Mesenteric fat pad (tissue), 1 donor: ENCODE data around the gene KRTAP4-16. TPM values are rescaled to one million over a fixed set of nuclear protein-coding genes. Genes with fewer than 3 reads are reported as not detected.
"Not testable (repeated sequence)": the region's sequence is repeated elsewhere in the genome, so short reads cannot be mapped to it uniquely, and the experiment has no call there.

Source experiments
- DNase-seq: peaks from one replicate; pipeline ENCODE4 v3.0.0-alpha.2; 2020; ENCODE audit warnings: low spot score
- long read RNA-seq: library from polyadenylated mRNA; unstranded; transcript quantifications from one replicate; pipeline ENCODE4 v2.0.0, GENCODE V29; 2020
- total RNA-seq: library from RNA; stranded (reverse); fragmentation: NEBNext Ultra II Directional; extraction: Animal tissue kit (Norgen Biotek cat#: 25700); gene quantifications from one replicate; pipeline ENCODE4 v1.2.1, GENCODE V29; 2021
- donor health status: DM: yes; HTN: yes; CAD: no.

The KRTAP4-16 gene
- not detected for total RNA-seq
- long read RNA-seq: 0 reads

DNA sequence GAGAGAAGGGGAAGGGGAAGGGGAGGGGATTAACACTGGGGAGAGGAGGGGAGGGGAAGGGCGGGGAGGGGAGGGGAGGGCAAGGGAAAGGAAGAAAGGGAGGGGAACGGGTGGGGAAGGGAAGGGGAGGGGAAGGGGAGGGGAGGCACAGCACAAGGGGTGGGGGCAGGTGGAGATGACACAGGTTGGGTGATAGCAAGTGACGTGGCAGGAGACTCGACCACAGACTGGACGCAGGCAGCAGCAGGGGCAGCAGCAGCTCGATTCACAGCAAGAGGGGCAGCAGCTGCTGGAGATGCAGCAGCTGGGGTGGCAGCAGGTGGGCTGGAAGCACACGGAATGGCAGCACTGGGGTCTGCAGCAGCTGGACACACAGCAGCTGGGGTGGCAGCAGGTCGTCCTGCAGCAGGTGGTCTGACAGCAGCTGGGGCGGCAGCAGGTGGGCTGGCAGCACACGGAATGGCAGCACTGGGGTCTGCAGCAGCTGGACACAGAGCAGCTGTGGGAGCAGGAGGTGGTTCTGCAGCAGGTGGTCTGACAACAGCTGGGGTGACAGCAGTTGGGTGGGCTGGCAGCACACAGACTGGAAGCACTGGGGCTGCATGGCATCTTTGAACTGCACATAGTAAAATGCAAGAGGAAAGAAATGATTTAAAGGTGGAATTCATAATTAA, at the start of gene KRTAP4-16:
KRTAP4-16 (minus strand) TSS at position 624 of the 674 bp plus-strand sequence; CDS start at position 624, 0 bp downstream.
- no peak for DNase-seq

DNA sequence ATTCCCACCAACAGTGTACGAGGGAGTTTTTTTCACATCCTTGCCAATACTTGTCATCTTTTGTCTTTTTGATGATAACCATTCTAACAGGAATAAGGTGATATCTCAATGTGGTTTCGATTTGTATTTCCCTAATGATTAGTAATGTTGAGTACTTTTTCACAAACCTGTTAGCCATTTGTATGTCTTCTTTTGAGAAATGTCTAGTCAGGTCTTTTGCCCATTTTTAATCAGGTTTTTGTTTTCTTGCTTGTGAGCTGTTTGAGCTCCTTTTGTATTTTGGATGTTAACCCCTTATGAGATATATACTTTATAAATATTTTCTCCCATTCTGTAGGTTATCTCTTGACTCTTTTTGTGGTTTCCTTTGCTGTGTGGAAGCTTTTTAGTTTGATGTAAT, 49.5 kb upstream of the KRTAP4-16 start:
- no peak for DNase-seq

DNA sequence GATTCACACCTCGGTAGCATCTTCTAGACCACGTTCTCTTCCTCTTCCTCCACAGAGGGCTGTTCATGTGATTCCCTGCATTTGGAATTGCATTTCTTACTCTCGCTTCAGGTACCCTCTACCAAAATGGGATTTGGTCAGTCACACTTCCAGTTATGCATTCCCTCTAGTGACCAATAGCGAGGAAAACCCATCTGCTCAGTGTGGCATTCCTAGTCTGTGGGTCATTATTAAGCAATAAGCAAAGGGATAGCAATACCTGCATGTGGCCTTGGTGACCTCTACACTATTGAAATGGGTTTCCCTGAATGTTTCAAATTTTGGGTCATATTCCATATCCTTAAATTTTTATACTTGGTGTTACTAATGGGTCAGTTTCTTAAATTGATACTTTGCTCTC, 48.0 kb upstream of the KRTAP4-16 start:
- no peak for DNase-seq

DNA sequence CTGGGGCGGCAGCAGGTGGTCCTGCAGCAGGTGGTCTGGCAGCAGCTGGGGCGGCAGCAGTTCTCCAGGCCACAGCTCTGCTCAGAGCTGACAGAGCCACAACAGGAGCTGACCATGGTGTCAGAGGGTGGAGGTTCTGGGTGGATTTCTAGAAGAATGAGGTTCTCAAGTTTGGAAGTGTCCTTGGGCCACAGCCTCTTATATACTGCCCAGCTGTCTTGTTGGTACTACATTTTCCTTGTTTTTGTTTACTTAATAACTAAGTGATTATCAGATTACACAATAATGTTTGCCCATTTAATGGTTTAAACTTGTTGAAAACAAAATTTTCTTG, 47.6 kb upstream of the KRTAP4-16 start, which contains the start of gene KRTAP4-5:
KRTAP4-5 (minus strand) TSS at position 174 of the 334 bp plus-strand sequence; CDS start at position 116, 58 bp downstream.
- no peak for DNase-seq

DNA sequence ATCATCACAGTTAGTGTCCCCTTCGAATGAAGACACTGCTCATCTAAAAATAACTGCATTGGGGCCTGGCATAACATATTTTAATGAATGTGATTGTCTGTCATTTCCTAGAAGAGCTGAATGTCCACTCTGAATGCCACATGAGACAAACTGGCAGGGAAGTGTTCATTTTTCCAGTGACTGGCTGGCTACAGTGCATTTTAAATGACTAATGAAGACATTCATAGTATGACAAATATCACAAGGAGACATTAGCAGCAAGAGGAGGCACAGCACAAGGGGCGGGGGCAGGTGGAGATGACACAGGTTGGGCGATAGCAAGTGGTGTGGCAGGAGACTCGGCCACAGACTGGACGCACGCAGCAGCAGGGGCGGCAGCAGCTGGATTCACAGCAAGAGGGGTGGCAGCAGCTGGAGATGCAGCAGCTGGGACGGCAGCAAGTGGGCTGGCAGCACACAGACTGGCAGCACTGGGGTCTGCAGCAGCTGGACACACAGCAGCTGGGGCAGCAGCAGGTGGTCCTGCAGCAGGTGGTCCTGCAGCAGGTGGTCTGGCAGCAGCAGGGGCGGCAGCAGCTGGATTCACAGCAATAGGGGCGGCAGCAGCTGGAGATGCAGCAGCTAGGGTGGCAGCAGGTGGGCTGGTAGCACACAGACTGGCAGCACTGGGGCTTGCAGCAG, 47.1 kb upstream of the KRTAP4-16 start:
- not testable (repeated sequence) for DNase-seq

DNA sequence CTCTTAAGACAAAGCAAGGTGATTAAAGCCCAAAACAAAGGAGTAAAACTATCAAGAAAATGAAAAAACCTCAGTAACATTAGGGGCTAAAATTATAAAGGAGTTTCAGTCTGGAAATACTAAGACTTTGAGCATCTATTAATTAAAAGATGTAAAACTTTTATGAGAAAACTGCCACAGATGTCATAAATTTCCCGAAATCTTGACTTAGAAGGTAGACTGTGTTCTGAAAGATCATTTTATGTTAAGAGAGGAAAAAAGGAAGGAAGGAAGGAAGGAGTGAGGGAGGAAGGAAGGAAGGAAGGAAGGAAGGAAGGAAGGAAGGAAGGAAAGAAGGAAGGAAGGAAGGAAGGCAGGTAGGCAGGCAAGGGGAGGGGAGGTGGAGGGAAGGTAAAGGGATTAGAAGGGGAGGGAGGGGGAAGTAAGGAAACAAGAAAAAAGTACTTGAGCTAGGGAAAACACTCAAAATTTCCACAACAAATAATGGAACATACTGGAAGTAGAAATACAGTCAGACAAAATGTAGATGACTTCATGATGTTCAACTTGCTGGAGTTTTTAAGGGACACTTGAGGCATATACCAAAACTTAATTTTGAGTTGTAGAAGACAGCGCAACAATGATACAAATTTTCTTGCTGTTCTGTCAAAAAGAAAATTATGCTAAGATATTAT, 45.7 kb upstream of the KRTAP4-16 start:
- no peak for DNase-seq

DNA sequence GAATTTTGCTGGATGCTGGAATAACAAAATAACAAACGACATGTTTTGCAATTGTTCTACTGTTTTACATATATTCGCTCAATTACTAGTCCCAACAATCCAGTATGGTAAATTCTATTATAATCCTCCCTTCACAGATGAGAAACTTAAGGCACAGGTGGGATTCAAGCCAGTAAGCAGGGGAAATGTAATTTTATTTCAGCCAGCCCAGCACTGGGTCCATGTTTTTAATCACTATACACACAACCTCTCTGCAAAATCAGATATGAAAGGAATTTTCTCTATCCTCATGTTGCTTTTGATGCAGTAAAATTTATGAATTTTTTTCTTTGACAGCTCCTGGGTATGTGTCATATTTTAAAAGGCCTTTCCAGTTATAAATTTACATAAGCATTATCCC, 43.3 kb upstream of the KRTAP4-16 start:
- DNase-seq: no peak

DNA sequence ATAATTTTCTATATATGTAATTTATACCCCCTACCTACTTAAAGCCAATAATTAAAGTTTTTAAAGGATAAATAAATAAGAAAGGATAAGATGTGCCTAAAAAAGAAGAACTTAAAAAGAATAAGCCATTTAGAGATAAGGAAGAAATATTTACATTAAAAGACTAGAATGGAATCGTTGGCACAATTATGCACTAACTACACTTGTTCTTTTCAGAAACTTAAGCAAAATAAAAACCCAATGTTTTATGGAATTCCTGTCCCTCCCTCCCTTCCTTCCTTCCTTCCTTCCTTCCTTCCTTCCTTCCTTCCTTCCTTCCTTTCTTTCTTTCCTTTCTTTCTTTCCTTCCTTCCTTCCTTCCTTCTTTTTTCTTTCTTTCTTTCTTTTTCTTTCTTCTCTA, 42.8 kb upstream of the KRTAP4-16 start:
- no peak for DNase-seq

DNA sequence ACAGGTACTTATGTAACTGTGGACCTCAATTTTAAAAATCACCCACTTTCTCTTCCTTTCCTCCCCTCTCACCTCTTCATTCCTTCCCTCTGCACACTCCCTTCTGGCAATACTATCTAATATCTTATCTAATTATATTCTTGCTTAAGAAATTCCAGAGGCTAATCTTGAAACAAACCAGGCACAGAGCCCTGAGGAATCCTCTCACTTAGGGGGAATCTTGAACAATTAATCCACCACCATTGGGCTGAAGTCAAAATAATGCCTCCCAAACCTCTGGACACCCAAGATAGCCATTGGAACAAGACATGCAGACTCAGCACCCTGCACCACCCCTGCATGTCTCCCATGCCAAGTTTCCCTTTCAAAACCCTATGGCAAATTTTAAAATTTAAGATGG, 39.4 kb upstream of the KRTAP4-16 start:
- no peak for DNase-seq

DNA sequence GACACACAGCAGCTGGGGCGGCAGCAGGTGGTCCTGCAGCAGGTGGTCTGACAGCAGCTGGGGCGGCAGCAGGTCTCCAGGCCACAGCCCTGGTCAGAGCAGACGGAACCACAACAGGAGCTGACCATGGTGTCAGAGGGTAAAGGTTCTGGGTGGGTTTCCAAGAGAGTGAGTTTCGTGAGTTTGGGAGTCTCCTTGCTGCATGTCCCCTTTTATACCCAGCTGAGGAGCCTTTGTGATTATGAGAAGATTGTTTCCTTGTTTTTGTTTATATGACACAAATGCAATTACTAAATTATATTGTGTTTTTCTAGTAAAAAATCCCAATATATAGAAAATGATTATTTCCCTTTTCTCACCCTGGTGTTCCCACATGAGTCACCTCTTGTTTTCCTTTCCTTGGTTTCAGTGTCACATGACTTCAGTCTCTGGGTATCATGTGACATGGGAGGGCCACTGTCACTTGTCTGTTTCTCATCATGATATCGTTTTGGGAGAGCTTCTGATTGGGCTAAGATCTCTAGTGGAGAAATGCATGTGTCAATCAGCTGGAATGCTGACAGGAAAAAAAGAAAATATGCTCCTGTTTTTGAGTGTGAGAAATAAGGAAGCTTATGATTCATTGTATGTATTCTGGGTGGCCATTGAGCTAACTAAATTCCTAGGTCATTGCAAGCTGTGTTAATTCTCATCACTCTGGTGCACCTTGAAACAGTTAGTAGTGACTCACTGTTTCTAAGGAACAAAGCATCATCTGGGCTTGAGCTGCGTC, 38.5 kb upstream of the KRTAP4-16 start, which contains the start of gene KRTAP4-6:
KRTAP4-6 (minus strand) TSS at position 185 of the 772 bp plus-strand sequence; CDS start at position 128, 57 bp downstream.
- no peak for DNase-seq

DNA sequence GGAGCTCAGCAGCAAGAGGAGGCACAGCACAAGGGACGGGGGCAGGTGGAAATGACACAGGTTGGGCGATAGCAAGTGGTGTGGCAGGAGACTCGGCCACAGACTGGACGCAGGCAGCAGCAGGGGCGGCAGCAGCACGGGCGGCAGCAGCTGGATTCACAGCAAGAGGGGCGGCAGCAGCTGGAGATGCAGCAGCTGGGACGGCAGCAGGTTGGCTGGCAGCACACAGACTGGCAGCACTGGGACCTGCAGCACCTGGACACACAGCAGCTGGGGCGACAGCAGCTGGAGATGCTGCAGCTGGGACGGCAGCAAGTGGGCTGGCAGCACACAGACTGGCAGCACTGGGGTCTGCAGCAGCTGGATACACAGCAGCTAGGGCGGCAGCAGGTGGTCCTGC, 37.9 kb upstream of the KRTAP4-16 start:
- not testable (repeated sequence) for DNase-seq

DNA sequence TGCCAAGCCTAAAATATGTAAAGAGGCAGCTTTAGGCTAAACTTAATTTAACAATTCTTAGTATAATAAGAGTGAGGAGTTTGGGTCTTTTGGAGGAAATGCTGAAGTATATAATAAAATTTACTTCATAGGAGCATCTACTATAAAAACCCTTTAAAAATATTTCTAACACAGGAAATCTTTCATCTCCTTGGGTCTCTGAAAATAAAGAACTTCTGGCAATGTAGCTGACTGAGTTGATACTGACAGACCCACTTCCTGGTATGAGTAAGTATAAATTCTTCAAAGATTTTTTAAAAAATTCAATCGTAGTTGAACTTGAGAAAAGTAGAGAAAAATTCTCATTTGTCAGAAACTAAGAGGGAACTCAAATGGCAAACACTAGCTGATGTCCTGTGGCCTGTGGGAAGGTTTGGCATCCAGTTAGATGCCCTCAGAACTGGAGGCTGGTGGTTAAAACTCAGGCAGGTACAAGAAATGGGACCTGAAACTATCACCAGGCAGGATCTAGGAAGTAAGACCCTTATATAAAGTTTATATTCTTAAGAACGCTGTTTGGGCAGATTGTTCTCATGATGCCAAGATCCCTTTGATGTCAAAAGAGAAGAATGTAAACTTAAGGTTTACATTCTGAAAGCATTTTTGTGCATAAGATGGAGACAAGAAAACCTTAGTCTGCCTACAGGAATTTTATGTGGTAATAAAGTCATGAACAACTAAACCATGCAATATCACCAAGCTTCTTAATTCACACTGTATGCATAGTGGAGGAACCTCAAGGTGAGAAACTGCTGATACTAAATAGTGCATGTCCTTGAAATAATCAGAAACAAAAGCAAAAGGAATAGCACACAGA, 32.1 kb upstream of the KRTAP4-16 start:
- no peak for DNase-seq

DNA sequence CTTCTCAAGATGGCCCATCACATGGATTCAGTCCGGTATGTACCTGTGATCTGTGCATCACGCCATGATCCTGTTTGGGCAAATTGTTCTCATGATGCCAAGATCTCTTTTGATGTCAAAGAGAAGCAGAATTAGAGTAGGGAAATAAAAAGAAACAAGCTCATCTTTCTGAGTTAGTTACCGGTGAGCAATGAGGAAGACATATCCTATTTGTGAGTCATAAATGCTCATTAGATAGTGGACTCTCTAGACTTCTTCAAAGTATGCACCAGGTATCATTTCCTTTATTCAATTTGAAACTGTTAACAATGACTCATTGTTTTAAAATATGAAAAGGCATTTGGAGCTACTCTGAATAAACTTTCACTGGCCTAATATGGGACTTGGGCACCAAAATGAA, 30.0 kb upstream of the KRTAP4-16 start:
- no peak for DNase-seq

DNA sequence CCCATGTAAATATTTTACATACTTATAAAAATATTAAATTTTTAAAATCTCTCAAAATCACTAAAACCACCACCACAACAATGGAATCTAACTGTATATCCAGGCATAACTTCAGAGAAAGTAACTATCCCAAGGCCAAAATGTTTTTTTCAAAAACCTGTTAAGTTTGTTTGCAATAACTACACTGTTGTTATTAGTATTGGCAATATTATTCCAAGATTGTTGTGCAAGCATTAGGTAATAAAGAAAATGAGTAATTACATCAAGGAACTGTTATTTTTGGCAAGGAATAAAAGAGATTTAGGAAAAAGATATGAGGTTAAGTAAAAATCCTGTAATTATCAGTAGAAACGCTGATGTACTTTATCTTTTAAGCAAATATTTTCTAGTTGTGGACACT, 25.4 kb upstream of the KRTAP4-16 start:
- no peak for DNase-seq

DNA sequence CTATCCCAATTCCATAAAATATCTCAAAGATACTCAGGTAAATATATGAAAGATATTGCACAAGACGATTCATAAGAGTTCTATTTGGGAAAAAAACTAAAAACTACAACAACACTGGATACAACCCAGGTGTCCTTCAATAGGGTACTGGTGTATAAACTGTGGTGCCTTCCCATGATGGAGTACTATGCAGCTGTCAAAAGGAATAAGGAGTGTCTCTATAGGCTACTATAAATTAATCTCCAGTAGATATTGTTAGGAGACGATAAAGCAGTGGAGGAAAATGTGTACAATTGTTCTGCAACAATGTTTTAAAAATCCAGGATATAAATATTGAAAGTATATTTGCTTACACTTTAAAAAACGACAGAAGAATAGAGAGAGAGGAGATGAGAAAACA, 24.4 kb upstream of the KRTAP4-16 start:
- no peak for DNase-seq

DNA sequence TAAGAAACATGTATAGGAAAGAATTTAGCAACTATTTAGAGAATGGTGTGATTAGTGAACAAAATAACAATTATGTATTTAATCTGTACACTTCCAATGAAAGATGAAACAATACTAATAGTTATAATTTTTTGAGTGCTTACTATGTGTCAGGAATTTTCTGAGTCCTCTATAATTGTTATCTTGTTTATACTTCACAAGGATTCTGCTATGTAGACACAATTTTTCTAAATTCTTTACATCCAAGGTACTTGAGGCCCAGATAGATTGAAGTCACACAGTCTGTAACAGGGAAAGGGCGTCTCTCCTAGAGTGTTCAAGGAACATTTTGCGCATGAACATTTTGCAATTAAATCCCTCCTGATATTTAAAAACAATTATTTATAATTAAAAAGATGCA, 23.1 kb upstream of the KRTAP4-16 start:
- no peak for DNase-seq

DNA sequence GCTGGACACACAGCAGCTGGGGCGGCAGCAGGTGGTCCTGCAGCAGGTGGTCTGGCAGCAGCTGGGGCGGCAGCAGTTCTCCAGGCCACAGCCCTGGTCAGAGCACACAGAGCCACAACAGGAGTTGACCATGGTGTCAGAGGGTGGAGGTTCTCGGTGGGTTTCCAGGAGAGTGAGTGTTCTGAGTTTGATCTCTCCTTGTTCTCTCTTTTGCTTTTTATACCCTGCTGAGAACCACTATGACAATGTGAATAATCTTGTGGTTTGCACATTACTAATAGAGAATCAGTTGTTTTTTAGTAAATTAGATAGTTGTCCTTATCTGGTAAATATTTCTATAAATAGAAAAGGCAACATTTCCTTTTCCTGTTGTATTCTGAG, 22.0 kb upstream of the KRTAP4-16 start, which contains the start of gene KRTAP4-12:
KRTAP4-12 (minus strand) TSS at position 192 of the 381 bp plus-strand sequence; CDS start at position 132, 60 bp downstream.
- not testable (repeated sequence) for DNase-seq

DNA sequence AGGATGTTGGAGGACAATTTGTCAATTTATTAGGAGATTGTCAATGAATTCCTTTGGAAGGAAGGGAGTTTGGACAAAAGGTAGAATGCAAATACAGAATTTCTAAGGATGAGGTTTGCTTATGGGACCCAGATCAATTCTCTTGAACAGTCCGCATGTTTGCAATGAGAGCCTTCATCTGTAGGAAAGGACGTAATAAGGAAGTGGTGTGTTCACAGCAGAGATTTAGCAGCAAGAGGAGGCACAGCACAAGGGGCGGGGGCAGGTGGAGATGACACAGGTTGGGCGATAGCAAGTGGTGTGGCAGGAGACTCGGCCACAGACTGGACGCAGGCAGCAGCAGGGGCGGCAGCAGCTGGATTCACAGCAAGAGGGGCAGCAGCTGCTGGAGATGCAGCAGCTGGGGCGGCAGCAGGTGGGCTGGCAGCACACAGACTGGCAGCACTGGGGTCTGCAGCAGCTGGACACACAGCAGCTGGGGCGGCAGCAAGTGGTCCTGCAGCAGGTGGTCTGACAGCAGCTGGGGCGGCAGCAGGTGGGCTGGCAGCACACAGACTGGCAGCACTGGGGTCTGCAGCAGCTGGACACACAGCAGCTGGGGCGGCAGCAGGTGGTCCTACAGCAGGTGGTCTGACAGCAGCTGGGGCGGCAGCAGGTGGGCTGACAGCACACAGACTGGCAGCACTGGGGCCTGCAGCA, 21.4 kb upstream of the KRTAP4-16 start:
- not testable (repeated sequence) for DNase-seq

DNA sequence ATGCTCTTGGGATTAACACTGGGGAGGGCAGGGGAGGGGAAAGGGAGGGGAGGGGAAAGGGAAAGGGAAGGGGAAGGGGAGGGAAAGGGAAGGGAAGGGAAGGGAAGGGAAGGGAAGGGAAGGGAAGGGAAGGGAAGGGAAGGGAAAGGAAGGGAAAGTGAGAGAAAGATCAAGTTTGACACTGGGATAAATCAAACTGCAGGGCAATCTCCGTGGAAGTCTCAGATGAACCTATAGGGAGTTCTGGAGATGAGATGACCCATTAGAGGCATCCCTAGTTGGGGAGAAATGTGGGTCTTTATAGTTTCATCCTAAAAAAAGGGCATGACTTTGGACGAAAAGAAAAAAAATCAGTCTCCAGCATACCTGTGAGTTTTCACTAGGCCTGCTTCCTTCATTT, 19.7 kb upstream of the KRTAP4-16 start:
- no peak for DNase-seq
